ENCODE measurements around the gene CAMK1.

CAMK1 gene

GRCh38 chr3:9731206-9732079, 38.3 kb downstream of the CAMK1 start, which contains the start of gene BRPF1:
TSS of gene BRPF1 (plus strand) at chr3:9731735. CDS start at chr3:9734141, 2,406 bp downstream.
- no peak for TF ChIP-seq CTCF (IDR thresholded peaks at IDR 0.05; ENCODE audit: insufficient read depth, missing control alignments)
- no peak for FAIRE-seq
- peak; percentile 98 for DNase-seq (ENCODE audit: insufficient read length, low spot score)

- no peak for TF ChIP-seq CTCF (IDR thresholded peaks at IDR 0.05; ENCODE audit: insufficient read depth, missing control alignments)
- FAIRE-seq = no peak
- DNase-seq (ENCODE audit: insufficient read length, low spot score) = peak; percentile 62
These were observed 39.0 kb downstream of the CAMK1 start for GRCh38 chr3:9730657-9731205.

- no peak for TF ChIP-seq CTCF (IDR thresholded peaks at IDR 0.05; ENCODE audit: insufficient read depth, missing control alignments)
- DNase-seq (ENCODE audit: insufficient read length, low spot score) (no peak), FAIRE-seq (no peak)
These were observed 40.3 kb downstream of the CAMK1 start for GRCh38 chr3:9729419-9729818.

- TF ChIP-seq CTCF (IDR thresholded peaks at IDR 0.05; ENCODE audit: insufficient read depth, missing control alignments) = no peak
- FAIRE-seq (no peak), DNase-seq (ENCODE audit: insufficient read length, low spot score) (no peak)
These were observed 42.0 kb downstream of the CAMK1 start for GRCh38 chr3:9727743-9728142.

- DNase-seq (ENCODE audit: insufficient read length, low spot score) (no peak), FAIRE-seq (no peak)
- peak; percentile 32 for TF ChIP-seq CTCF (IDR thresholded peaks at IDR 0.05; ENCODE audit: insufficient read depth, missing control alignments)
These were observed 42.6 kb downstream of the CAMK1 start for GRCh38 chr3:9727041-9727595.

GRCh38 chr3:9725775-9726515, 43.8 kb downstream of the CAMK1 start:
- FAIRE-seq (no peak), DNase-seq (ENCODE audit: insufficient read length, low spot score) (no peak)
- TF ChIP-seq CTCF (IDR thresholded peaks at IDR 0.05; ENCODE audit: insufficient read depth, missing control alignments) = no peak

Data from D721Med (cell line).